GM21723 (cell line): ENCODE results near the gene IL17RE.
"Not testable (repeated sequence)": the region's sequence is repeated elsewhere in the genome, so short reads cannot be mapped to it uniquely, and the experiment has no call there.

Experiments used
- ATAC-seq: cut with Tn5 transposase; IDR thresholded peaks from one replicate; pipeline ENCODE4 v1.9.1; 2021; ENCODE audit warnings: mild to moderate bottlenecking, moderate library complexity; ENCODE audit not compliant: unreplicated experiment

The IL17RE gene, protein sequence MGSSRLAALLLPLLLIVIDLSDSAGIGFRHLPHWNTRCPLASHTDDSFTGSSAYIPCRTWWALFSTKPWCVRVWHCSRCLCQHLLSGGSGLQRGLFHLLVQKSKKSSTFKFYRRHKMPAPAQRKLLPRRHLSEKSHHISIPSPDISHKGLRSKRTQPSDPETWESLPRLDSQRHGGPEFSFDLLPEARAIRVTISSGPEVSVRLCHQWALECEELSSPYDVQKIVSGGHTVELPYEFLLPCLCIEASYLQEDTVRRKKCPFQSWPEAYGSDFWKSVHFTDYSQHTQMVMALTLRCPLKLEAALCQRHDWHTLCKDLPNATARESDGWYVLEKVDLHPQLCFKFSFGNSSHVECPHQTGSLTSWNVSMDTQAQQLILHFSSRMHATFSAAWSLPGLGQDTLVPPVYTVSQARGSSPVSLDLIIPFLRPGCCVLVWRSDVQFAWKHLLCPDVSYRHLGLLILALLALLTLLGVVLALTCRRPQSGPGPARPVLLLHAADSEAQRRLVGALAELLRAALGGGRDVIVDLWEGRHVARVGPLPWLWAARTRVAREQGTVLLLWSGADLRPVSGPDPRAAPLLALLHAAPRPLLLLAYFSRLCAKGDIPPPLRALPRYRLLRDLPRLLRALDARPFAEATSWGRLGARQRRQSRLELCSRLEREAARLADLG

DNA sequence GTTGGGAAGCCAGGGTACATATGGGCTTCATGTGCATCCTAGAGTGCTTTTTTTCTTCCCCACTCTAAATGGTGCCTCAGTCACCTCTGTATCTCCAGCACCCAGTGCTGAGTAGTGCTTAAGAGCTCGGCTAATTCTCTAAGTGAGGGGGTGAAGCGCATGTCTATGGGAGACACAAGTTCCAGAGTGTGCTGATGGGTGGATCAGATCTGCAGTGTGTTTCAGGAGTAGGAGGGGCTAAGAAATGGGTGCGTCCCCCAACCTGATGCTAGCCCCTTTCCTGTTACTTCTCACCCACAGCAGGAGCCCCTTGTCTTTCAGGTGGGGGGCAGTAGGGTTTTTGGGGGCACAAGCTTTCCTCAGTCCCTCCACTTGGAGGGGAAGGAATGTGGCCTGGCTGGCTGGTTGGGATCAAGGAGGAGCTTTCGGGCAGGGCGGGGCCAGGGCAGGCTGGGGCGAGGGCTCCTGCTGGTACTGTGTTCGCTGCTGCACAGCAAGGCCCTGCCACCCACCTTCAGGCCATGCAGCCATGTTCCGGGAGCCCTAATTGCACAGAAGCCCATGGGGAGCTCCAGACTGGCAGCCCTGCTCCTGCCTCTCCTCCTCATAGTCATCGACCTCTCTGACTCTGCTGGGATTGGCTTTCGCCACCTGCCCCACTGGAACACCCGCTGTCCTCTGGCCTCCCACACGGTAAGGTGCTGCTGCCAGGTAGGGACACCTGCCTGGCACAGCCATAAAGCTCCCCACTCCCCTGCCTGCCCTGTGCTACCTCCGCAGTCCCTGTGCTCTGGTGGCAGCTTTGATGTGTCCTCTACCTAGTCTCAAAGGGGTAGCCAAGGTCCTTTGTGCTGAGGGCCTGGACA is at the start of gene IL17RE:
Gene IL17RE (plus strand): TSS at position 477 of the 866 bp plus-strand sequence. CDS start 85 bp downstream, at position 562.
- no peak for ATAC-seq

DNA sequence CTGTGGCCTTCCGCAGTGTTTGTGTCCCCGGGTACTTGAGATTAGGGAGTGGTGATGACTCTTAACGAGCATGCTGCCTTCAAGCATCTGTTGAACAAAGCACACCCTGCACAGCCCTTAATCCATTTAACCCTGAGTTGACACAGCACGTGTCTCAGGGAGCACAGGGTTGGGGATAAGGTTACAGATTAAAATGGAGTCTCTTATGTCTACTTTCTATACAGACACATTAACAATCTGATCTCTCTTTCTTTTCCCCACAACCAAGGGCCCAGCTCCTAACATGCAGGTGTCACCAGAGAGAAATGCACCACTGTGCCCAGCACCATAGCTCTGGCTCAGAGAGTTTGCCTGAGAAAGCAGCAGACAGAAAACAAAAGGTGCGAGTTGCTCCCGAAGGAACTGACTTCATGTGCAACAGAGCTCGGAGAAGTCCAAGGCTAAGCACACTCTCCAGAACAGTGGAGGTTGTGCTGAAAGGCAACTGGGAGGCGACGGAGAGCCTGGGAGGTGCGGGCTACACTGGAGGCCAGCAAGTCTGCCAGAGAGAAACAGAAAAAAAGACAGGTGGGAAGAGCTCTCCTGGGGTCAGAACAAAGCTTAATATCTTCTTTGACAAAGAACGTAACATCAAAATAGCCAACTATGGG is 48.2 kb upstream of the IL17RE start:
- not testable (repeated sequence) for ATAC-seq

DNA sequence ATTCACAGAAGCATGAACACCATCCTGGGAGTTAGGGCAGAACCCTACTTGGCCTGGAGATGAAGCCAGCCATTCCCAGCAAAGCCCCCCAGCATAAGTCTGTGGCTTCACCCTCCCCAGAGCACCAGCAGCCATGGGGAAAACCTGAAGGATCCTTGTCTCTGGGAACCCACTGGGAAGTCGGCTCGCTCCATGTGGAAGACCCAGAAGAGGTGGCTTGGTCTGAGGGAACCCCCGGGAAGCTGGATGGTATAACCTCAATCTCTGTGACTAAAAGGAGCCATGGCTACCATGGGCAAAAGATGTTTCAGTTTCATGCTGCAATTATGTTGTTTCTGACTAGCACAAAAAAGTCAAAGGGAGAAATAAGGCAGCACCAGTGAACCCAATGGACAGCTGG is 47.1 kb upstream of the IL17RE start:
- ATAC-seq = no peak

DNA sequence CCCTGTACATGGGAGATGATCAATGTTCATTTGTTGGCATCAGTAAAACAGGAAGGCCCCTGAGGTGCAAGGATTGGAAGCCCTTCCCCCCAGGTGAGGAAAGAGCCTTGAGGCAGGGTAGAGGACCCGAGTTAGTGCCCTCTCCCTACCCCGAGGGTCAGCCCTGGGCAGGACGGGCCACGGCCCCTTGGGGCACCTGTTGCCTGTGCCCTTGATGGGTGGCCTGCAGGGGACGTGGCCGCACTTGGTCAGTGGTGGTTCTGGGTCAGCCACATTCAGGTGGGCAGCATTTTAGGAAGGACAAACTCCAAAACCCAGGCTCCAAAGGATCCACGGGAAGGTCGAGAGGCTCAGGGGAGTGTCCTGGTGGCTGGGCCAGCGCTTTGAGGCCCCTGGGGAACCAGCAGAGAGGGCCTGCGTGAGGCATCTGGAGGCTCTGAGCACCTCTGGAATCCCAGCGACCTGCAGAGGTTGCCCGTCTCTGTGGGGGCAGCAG is 43.1 kb upstream of the IL17RE start:
- ATAC-seq = no peak

DNA sequence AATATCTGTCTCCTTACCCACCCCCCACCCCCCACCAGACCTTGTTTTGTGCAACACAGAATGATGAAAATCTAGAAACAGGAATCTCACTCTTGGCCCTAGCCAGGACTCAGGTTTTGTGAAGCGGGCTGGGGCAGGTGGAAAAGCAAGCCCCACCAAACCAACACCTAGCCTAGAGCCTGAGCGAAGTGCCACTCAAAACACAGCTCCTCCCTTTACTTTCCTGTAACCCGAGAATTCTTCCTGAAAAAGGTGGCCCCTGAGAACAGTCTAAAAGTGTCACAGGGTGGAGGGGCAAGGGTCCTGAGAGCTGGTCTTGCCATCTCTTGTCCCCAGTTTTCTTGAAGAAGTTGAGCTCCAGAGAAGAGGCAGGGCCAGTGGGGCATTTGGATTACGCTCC is 41.4 kb upstream of the IL17RE start:
- ATAC-seq = no peak

DNA sequence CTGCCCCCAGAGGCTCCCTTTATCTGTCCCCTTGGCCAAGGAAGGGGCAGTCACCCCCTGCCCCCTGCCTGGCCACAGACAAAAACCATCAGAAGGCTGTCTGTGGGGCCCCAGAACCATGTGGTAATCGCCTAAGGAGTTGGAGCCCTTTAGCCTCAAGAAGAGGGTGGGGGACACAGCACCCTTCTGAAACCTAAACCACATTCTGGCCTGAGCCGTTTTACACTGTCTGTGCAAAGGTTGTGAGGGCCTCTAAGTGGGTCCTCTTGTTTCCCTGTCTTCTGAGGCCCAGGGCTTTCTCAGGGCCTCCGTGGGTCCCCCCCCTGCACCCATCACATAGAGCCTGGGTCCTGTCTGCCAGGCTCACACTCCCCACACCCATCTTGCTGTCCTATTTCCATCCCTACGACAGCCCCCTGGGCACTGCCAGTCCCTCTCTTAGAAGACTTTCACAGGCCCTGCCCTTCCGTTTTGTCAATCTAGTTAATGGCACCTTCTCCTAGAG is 41.0 kb upstream of the IL17RE start:
- ATAC-seq = no peak

DNA sequence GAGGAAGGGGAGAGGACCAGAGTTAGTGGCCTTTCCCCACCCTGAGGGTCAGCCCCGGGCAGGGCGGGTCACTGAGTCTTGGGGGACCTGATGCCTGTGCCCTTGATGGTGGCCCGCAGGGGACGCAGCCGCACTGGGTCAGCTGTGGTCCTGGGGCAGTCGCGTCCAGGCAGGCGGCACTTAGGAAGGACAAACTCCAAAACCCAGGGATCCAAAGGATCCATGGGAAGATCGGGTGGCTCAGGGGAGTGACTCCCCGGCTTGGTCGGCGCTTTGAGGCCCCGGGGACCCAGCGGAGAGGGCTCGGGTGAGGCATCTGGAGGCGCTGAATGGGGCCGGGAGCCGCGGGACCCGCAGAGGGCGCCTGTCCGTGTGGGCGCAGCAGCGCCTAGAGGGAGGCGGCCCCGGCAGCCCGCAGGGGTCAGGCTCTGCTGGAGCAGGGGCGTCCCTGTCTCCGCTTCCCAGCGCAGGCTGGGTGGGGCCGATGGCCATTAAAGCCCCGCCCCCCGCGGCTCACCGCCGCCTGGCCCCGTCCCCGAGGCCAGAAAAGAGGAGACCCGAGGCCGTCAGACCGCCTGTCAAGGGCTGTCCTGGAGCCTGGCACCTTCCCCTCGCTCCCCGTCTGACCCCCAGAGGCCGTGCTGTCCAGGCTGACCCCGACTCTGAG is 40.1 kb upstream of the IL17RE start:
- ATAC-seq = no peak

DNA sequence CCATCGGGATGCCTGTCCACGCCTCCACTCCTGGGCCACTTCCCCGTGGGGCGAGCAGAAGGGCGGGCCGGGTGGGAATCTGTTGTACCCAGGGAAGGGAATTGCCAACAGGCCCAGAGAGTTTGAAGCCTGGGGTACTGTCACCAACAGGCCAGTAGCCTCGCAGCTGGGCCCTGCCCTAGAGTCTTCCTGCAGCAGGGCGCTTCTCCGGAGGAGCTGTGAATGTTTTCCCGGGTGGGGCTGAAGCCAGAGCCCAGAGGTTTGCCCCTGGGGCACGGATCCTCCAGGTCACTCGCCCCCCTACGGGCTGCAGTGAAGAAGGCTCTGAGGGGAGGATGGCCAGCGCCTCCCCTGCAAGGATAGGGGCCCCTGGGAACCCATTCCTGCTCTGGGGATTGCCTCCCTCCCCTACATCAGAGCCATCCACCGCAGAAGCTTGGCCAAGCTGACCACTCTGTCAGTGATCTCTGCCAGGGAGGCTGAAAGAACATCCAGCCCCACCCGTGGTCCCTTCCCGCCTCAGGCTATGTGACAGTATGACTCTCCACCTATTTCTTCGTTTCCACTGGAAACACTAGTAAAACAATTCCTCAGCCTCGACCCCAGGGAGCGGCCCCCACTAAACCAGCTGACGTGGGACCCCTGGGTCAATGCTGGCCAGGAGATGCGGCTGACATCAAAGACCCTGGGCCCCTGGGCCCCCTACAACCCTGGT is 39.4 kb upstream of the IL17RE start:
- no peak for ATAC-seq

DNA sequence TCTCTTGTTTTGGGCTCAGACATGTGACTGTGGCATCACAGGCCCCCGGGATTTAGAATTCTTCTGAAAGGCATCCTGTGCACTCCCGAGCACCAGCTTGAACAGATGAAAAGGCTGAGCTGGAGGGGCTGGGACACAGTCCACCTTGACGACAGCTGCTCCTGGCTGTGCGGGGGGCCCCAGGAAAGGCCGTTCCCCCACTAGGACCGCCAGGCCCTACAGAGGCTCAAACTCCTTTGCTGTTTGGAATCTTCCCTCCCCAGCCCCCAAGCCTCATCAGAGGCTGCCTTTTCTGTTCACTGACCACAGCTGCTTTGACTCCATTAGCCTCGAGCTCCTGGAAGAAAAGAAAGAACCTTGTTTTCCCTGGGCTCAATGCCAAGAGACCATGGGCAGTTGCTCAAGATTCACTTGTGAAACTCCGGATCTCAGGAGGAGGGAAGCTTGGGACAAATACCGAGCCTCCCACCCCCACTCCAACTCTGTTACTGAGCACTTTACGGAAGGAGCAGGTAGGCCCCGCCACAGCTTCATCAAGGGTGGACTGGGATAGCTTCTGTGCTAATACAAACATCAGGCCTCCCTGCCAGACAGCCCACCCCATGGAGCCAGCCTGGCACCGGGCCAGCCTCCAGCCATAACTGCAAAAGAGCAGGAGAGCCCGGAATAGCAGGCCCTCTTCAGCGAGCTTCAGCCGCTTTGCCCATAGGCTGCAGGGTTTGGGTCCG is 38.3 kb upstream of the IL17RE start:
- ATAC-seq = no peak

DNA sequence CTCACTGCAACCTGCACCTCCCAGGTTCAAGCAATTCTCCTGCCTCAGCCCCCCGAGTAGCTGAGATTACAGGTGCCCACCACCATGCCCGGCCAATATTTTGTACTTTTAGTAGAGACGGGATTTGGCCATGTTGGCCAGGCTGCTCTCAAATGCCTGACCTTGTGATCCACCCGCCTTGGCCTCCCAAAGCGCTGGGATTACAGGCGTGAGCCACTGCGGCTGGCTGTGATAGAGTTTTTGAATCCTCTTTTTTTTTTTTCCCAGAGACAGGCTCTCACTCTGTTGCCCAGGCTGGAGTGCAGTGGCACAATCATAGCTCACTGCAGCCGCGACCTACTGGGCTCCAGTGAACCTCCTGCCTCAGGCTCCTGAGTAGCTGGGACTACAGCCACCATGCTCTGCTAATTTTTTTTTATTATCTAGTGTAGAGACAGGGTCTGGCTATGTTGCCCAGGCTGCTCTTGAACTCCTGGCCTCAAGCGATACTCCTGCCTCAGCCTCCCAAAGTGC is 37.5 kb upstream of the IL17RE start:
- ATAC-seq = not testable (repeated sequence)

DNA sequence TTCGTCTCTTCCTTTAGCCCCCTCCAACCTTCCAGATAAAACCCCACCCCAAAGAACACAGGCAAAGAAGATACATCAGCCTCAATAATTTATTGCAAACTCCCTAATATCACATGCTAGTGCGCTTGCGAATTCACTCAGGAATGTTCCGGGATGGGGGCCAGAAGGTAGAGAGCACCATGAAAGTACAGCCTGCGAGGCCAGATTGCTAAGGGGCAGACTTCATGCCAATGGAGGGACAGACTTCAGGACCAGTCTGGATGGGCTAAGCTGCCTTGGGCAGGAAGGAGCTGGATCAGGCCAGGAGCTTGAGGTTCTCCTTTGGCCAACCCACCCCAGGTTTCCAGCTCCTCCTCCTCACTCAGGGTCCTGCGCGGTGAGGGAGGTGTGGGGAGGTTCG is 36.0 kb upstream of the IL17RE start:
- no peak for ATAC-seq

DNA sequence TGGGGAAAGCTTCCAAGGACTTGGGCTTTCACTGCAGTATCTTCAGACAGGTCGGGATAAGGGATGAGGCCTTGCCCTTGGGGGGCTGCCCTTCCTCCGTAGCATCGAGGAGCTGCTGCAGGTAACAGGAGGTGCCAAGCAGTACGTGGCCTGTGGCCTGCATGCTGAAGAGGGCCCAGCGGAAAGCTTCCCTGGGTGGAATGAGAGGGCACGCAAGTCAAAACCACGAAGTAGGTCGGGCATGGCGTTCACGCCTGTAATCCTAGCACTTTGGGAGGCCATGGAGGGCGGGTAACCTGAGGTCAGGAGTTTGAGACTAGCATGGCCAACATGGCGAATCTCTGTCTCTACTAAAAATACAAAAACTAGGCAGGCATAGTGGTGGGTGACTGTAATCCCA is 35.5 kb upstream of the IL17RE start:
- no peak for ATAC-seq

DNA sequence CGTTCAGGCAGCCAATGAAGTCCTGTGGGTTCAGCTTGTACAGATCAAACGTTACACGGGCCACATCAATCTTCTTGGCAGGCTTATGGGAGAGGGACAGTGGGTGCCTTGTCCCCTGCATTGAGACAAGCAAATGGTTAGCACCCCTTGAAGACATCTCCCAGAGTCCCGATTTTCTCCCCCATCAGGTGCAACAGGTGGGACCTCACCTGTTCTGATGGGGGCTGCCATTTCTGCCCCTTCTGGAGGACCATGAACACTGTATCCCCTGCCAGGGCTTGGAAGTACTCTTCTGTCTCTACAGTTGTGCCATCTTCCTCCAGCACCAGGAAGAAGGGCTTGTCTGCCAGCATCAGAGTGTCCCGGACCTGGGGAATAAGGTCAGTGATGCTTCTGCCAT is 32.7 kb upstream of the IL17RE start:
- no peak for ATAC-seq

DNA sequence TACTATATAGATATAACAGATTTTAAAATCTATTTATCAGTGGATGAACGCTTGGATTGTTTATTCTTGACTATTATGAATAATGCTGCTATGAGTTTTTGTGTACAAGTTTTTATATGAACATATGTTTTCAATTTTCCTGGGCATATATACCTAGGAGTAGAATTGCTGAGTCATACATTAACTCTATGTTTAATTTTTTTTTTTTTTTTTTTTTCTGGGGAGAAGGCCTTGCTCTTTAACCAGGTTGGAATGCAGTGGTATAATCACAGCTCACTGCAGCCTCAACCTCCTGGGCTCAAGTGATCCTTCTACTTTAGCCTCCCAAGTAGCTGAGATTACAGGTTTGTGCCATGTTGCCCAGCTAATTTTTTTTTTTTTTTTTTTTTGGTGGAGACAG is 31.7 kb upstream of the IL17RE start:
- ATAC-seq = no peak

DNA sequence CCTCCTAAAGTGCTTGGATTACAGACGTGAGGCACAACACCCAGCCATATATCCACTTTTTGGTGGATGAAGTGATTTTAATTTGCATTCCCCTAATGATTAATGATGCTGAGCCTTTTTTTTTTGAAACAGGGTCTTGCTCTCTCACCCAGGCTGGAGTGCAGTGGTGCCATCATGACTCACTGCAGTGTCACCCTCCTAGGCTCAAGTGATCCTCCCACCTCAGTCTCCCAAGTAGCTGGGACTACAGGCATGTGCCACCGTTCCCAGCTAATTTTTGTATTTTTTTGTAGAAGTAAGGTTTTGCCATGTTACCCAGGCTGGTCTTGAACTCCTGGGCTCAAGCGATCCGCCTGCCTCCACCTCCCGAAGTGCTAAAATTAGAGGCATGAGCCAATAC is 30.6 kb upstream of the IL17RE start:
- not testable (repeated sequence) for ATAC-seq

DNA sequence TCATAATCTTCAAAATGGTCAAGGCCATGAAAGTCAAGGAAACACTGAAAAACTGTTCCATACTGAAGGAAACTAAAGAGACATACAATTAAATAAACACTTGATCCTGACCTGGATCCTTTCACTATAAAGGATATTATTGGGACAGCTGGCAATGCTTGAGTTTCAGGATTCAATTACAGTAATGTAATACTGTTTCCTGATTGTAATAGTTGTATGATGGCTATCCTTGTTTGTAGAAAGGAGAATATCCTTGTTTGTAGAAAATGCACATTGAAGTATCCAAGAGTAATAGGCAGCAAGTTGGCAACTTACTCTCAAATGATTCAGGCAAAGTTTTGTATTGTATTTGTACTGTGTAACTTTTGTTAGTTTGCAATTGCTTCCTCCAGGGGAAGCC is 27.2 kb upstream of the IL17RE start:
- ATAC-seq = no peak

DNA sequence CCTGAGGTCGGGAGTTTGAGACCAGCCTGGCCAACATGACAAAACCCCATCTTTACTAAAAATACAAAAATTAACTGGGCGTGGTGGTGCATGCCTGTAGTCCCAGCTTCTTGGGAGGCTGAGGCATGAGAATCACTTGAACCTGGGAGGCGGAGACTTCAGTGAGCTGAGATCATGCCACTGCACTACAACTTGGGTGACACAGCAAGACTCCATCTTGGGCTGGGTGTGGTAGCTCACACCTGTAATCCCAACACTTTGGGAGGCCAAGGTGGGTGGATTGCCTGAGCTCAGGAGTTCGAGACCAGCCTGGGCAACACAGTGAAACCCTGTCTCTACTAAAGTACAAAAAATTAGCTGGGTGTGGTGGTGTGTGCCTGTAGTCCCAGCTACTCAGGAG is 26.4 kb upstream of the IL17RE start:
- not testable (repeated sequence) for ATAC-seq

DNA sequence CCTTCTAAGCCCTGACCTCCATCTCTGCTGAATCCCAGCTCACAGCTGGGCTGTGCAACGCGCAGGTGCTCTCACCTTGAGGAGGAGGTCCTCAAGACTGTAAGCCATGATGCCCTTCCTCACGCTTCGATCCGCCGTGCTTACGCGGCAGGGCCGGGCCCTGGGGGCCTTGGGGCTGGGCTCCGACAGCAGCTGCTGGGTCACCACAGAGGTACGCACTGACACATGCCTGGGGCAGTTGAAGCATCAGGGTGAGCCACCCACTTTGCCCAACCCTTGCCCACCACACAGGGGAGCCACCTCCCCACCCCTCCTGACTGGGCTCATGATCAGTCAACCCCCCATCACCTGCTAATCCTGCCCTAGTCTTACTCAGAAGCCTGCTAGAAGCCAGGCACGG is 25.7 kb upstream of the IL17RE start:
- ATAC-seq = no peak

DNA sequence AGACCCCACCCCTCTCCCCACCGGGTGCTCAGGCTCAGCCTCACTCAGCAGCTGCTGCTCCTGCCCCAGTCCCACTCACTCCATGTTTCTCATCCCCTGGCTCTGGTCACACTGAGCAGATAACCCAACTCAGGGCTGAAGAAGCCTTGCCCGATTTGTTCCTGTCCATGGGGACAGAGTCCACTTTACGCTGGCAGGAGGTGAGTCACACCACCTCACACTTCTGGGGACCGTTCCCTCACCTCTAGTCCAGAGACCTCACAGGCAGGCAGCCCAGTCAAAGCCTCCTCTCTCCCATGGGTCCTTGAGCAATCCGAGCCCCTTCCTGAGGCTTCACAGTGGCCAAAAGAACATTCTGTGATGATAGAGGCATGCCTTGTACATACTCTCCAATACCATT is 23.9 kb upstream of the IL17RE start:
- ATAC-seq = no peak
